Body of pancreas (tissue), 4 donors: ENCODE data around the gene KRTAP4-12.

Source experiments
- POLR2A ChIP-seq, 3 donors: fragments of 450-650 bp; IDR thresholded peaks; one replicate each; pipeline ENCODE4 v1.6.1; 2016; ENCODE audit warnings: antibody characterized with exemption in 3 of 3, mild to moderate bottlenecking in 2 of 3
- TF ChIP-seq, protein P1 (sequence below), 7 experiments: fragments of 450-650 bp in 4 of 7; fragments of 200-600 bp in 3 of 7; sonication (generic) in 3 of 7; IDR thresholded peaks; one replicate each; pipeline ENCODE4 v1.5.1; 2016 to 2019; ENCODE audit warnings: antibody characterized with exemption in 7 of 7

DNA sequence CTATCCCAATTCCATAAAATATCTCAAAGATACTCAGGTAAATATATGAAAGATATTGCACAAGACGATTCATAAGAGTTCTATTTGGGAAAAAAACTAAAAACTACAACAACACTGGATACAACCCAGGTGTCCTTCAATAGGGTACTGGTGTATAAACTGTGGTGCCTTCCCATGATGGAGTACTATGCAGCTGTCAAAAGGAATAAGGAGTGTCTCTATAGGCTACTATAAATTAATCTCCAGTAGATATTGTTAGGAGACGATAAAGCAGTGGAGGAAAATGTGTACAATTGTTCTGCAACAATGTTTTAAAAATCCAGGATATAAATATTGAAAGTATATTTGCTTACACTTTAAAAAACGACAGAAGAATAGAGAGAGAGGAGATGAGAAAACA, 2.4 kb upstream of the KRTAP4-12 start:
- TF ChIP-seq, protein P1, sequence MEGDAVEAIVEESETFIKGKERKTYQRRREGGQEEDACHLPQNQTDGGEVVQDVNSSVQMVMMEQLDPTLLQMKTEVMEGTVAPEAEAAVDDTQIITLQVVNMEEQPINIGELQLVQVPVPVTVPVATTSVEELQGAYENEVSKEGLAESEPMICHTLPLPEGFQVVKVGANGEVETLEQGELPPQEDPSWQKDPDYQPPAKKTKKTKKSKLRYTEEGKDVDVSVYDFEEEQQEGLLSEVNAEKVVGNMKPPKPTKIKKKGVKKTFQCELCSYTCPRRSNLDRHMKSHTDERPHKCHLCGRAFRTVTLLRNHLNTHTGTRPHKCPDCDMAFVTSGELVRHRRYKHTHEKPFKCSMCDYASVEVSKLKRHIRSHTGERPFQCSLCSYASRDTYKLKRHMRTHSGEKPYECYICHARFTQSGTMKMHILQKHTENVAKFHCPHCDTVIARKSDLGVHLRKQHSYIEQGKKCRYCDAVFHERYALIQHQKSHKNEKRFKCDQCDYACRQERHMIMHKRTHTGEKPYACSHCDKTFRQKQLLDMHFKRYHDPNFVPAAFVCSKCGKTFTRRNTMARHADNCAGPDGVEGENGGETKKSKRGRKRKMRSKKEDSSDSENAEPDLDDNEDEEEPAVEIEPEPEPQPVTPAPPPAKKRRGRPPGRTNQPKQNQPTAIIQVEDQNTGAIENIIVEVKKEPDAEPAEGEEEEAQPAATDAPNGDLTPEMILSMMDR (IDR thresholded peaks at IDR 0.05) = no peak
- TF ChIP-seq POLR2A (IDR thresholded peaks at IDR 0.05) = no peak
